GM19372 (cell line): ENCODE results near the gene EIF3M.
A peak's percentile ranks its signal among the peaks of the same experiment; 100 is the strongest.

Source experiments
- ATAC-seq: cut with Tn5 transposase; IDR thresholded peaks from one replicate; pipeline ENCODE4 v1.9.1; 2021; ENCODE audit warnings: mild to moderate bottlenecking, low read depth, moderate library complexity; ENCODE audit not compliant: unreplicated experiment

The EIF3M gene

GRCh38 chr11:32583459-32584271, at the start of gene EIF3M:
EIF3M (plus strand) TSS chr11:32583831; CDS start chr11:32583888, 57 bp downstream.
- ATAC-seq, result peak; percentile 97

- ATAC-seq, result no peak
These were observed 44.8 kb upstream of the EIF3M start for GRCh38 chr11:32538804-32539203.

- ATAC-seq, result no peak
These were observed 33.9 kb upstream of the EIF3M start for GRCh38 chr11:32549611-32550187.

- ATAC-seq, result no peak
These were observed 33.4 kb upstream of the EIF3M start for GRCh38 chr11:32550207-32550606.

- ATAC-seq, result no peak
These were observed 28.5 kb upstream of the EIF3M start for GRCh38 chr11:32555091-32555490.

- ATAC-seq, result no peak
These were observed 27.7 kb upstream of the EIF3M start for GRCh38 chr11:32555895-32556294.

GRCh38 chr11:32561835-32562234, 21.8 kb upstream of the EIF3M start:
- ATAC-seq, result no peak

- no peak for ATAC-seq
These were observed 20.6 kb upstream of the EIF3M start for GRCh38 chr11:32562839-32563599.

GRCh38 chr11:32563600-32563959, 20.1 kb upstream of the EIF3M start:
- no peak for ATAC-seq

GRCh38 chr11:32566517-32566916, 17.1 kb upstream of the EIF3M start:
- no peak for ATAC-seq

- ATAC-seq, result no peak
These were observed 16.5 kb upstream of the EIF3M start for GRCh38 chr11:32567154-32567553.

GRCh38 chr11:32569313-32569881, 14.2 kb upstream of the EIF3M start:
- ATAC-seq, result no peak

- no peak for ATAC-seq
These were observed 12.6 kb upstream of the EIF3M start for GRCh38 chr11:32571039-32571438.

GRCh38 chr11:32573228-32573627, 10.4 kb upstream of the EIF3M start:
- no peak for ATAC-seq

- ATAC-seq, result no peak
These were observed 9.2 kb upstream of the EIF3M start for GRCh38 chr11:32574421-32574820.

GRCh38 chr11:32575070-32575469, 8.6 kb upstream of the EIF3M start:
- no peak for ATAC-seq

GRCh38 chr11:32576456-32576855, 7.2 kb upstream of the EIF3M start:
- no peak for ATAC-seq

GRCh38 chr11:32580967-32581366, 2.7 kb upstream of the EIF3M start:
- ATAC-seq, result no peak

- ATAC-seq, result no peak
These were observed 2.1 kb upstream of the EIF3M start for GRCh38 chr11:32581556-32581955.

- ATAC-seq, result no peak
These were observed 1.3 kb downstream of the EIF3M start for GRCh38 chr11:32584921-32585320.

- no peak for ATAC-seq
These were observed 3.1 kb downstream of the EIF3M start for GRCh38 chr11:32586576-32587190.
